IMR-90 (cell line): Measurements from ENCODE around the gene MARCKS. TPM values are rescaled to one million over a fixed set of nuclear protein-coding genes. Genes with fewer than 3 reads are reported as not detected.

Source experiments
- ATAC-seq: fragments of 200-7000 bp; cut with Tn5 transposase; 2 replicates; pipeline ENCODE4 v1.9.1; 2020; ENCODE audit warnings: low read depth, mild to moderate bottlenecking, moderate library complexity
- BruUV-seq: library from RNA; stranded (reverse); fragments of 400-500 nt; replicated peaks from 2 replicates; lab custom pipeline; 2021; lab: Mats Ljungman, UMichigan
- CTCF ChIA-PET: fragments of 300-600 bp; formaldehyde crosslinking; extraction: SDS; loops from one replicate; lab custom pipeline; 2021; ENCODE audit warnings: antibody characterized with exemption; lab: Yijun Ruan, JAX
- POLR2A ChIA-PET: fragments of 300-600 bp; sonication (Branson Sonifier 250); formaldehyde crosslinking; loops from one replicate; lab custom pipeline; 2022; ENCODE audit warnings: antibody characterized with exemption; ENCODE audit not compliant: unreplicated experiment; lab: Charles Lee
- DNase-seq: peaks from one replicate; pipeline ENCODE4 v3.0.0; 2013
- H2AFZ ChIP-seq: replicated peaks from 2 replicates; pipeline ENCODE3; 2013; ENCODE audit warnings: low read length, mild to moderate bottlenecking; ENCODE audit not compliant: poor library complexity
- H2AK5ac ChIP-seq: 2 replicates; pipeline ENCODE4 v1.6.1; 2013; ENCODE audit warnings: low read depth, low read length, inconsistent platforms
- H2AK9ac ChIP-seq: replicated peaks from 2 replicates; pipeline ENCODE3; 2013; ENCODE audit warnings: mild to moderate bottlenecking, low read depth, low read length, moderate library complexity; ENCODE audit not compliant: poor library complexity
- H2BK120ac ChIP-seq: 2 replicates; pipeline ENCODE4 v1.6.1; 2013; ENCODE audit warnings: low read depth, low read length, inconsistent platforms
- H2BK15ac ChIP-seq: 3 replicates; pipeline ENCODE4 v1.6.1; 2013; ENCODE audit warnings: low read depth, low read length, inconsistent platforms
- H2BK20ac ChIP-seq: 2 replicates; pipeline ENCODE4 v1.6.1; 2013; ENCODE audit warnings: low read depth, mild to moderate bottlenecking, inconsistent platforms, low read length, moderate library complexity
- H2BK5ac ChIP-seq: 2 replicates; pipeline ENCODE4 v1.6.1; 2013; ENCODE audit warnings: mild to moderate bottlenecking, low read depth, low read length, inconsistent platforms; ENCODE audit not compliant: poor library complexity, severe bottlenecking
- H3K14ac ChIP-seq: replicated peaks from 2 replicates; pipeline ENCODE4 v1.6.1; 2013; ENCODE audit warnings: low read depth, low read length, inconsistent platforms
- H3K18ac ChIP-seq: 2 replicates; pipeline ENCODE4 v1.6.1; 2013; ENCODE audit warnings: low read depth, low read length, control low read depth
- H3K23ac ChIP-seq: 2 replicates; pipeline ENCODE4 v1.6.1; 2013; ENCODE audit warnings: low read depth, low read length, inconsistent platforms
- H3K27ac ChIP-seq: 2 replicates; pipeline ENCODE4 v1.5.1; 2013; ENCODE audit warnings: mild to moderate bottlenecking, control low read depth, low read length; ENCODE audit not compliant: insufficient read depth
- H3K27me3 ChIP-seq: 2 replicates; pipeline ENCODE4 v1.6.1; 2013; ENCODE audit warnings: low read length; ENCODE audit not compliant: control insufficient read depth, insufficient read depth
- H3K36me3 ChIP-seq: 2 replicates; pipeline ENCODE4 v1.6.1; 2013; ENCODE audit warnings: low read length, mixed read lengths; ENCODE audit not compliant: control insufficient read depth, insufficient read depth
- H3K4ac ChIP-seq: 2 replicates; pipeline ENCODE4 v1.6.1; 2013; ENCODE audit warnings: low read depth, low read length, inconsistent platforms
- H3K4me1 ChIP-seq: 2 replicates; pipeline ENCODE4 v1.6.1; 2013; ENCODE audit warnings: low read length, mixed read lengths; ENCODE audit not compliant: control insufficient read depth, insufficient read depth
- H3K4me2 ChIP-seq: 2 replicates; pipeline ENCODE4 v1.6.1; 2013; ENCODE audit warnings: low read depth, mild to moderate bottlenecking, control low read depth, low read length, moderate library complexity
- H3K4me3 ChIP-seq: 2 replicates; pipeline ENCODE4 v1.5.1; 2013; ENCODE audit warnings: low read depth, mild to moderate bottlenecking, control low read depth, low read length, moderate library complexity; ENCODE audit not compliant: insufficient read depth
- H3K56ac ChIP-seq: 2 replicates; pipeline ENCODE4 v1.6.1; 2013; ENCODE audit warnings: low read length, inconsistent platforms; ENCODE audit not compliant: insufficient read depth; ENCODE audit errors: extremely low read depth
- H3K79me1 ChIP-seq, 2 experiments: 2 replicates each; pipeline ENCODE4 v1.6.1; 2013; ENCODE audit warnings: low read length in 2 of 2, inconsistent platforms in 1 of 2, low read depth in 1 of 2
- H3K9ac ChIP-seq: 2 replicates; pipeline ENCODE4 v1.6.1; 2013; ENCODE audit warnings: low read depth, low read length, control low read depth
- H3K9me1 ChIP-seq: 2 replicates; pipeline ENCODE4 v1.6.1; 2013; ENCODE audit warnings: low read length, inconsistent platforms; ENCODE audit not compliant: insufficient read depth
- H3K9me3 ChIP-seq: 2 replicates; pipeline ENCODE4 v1.6.1; 2013; ENCODE audit warnings: low read length; ENCODE audit not compliant: control insufficient read depth, insufficient read depth
- H4K20me1 ChIP-seq: 2 replicates; pipeline ENCODE4 v1.6.1; 2013; ENCODE audit warnings: low read length, inconsistent platforms; ENCODE audit not compliant: insufficient read depth
- H4K5ac ChIP-seq: 2 replicates; pipeline ENCODE4 v1.6.1; 2013; ENCODE audit warnings: mild to moderate bottlenecking, low read depth, low read length, control low read depth
- H4K8ac ChIP-seq, 2 experiments: 2 replicates each; pipeline ENCODE4 v1.6.1; 2013; ENCODE audit warnings: low read depth in 2 of 2, low read length in 2 of 2, control low read depth in 1 of 2, inconsistent platforms in 1 of 2
- H4K91ac ChIP-seq: 2 replicates; pipeline ENCODE4 v1.6.1; 2013; ENCODE audit warnings: low read depth, low read length, inconsistent platforms; ENCODE audit not compliant: insufficient read depth
- FOS ChIP-seq: fragments of 150-350 bp; IDR thresholded peaks from 2 replicates; pipeline ENCODE4 v1.6.1; 2016; ENCODE audit warnings: low read depth, low read length
- RAD21 ChIP-seq: IDR thresholded peaks from 2 replicates; pipeline ENCODE4 v1.6.1; 2012; ENCODE audit warnings: low read length, improper control_type of control experiment
- WGBS, 2 experiments: methylation state at CpG; one replicate each; pipeline versions ENCODE4 v1.1.5 to v1.1.7; 2013; ENCODE audit warnings: missing lambda C conversion rate in 2 of 2; ENCODE audit not compliant: insufficient read length in 1 of 2; ENCODE audit errors: extremely low coverage in 2 of 2; 5-methylcytosine and 5-hydroxymethylcytosine counted together
- dilution Hi-C: fragments of 300-500 bp; cut with HindIII; formaldehyde crosslinking; loops from one replicate; pipeline ENCODE4 v1.14.3; 2018; ENCODE audit warnings: low sequenced_read_pairs; ENCODE audit not compliant: unreplicated experiment
- in situ Hi-C: fragments of 300-500 bp; cut with MboI; formaldehyde crosslinking; loops from 3 replicates; pipeline ENCODE4 v1.14.3; 2019; ENCODE audit warnings: low sequenced_read_pairs, inconsistent platforms, mixed read lengths
- intact Hi-C: fragments of 100-400 bp; cut with micrococcal nuclease; formaldehyde crosslinking; loops from 2 replicates; pipeline ENCODE4 v1.10.0; 2022
- polyA plus RNA-seq, 3 experiments: library from polyadenylated mRNA; depleted of rRNA; stranded (reverse); fragments of >200 nt; gene quantifications; 2 replicates each; pipeline ENCODE4 v1.2.3, GENCODE V29; 2012; ENCODE audit warnings: low replicate concordance in 1 of 3
- total RNA-seq: library from RNA; depleted of rRNA; stranded (reverse); fragments of >200 nt; gene quantifications from 2 replicates; pipeline ENCODE4 v1.2.3, GENCODE V29; 2012

MARCKS gene
- total and polyA plus RNA-seq, 2 of the 4 experiments (the other 2 are of a cell fraction), result 34.5 to 40.7 TPM

- H3K23ac ChIP-seq, result no peak overlapping the region
- no peak overlapping the region; the same call in 1 of the 2 replicates for H2BK20ac ChIP-seq
- H3K79me1 ChIP-seq, result no peaks in the 10 kb centered on the region
- no peak overlapping the region for H3K56ac ChIP-seq
- H2BK5ac ChIP-seq, result no peak overlapping the region
- H3K27ac ChIP-seq, result no peak overlapping the region
- ChIA-PET POLR2A (no interaction called here), CTCF (interaction anchor here (1.7 kb wide), 1 partner anchor 9 kb away, joined by 4 read pairs; no protein-coding TSS in a partner anchor)
- no CpG with 5 or more reads among the region's 6 CpGs for WGBS, 2 experiments
- H2AK5ac ChIP-seq, result no peak overlapping the region
- H3K18ac ChIP-seq, result no peak overlapping the region
- no peaks in the 10 kb centered on the region for H3K9me3 ChIP-seq
- no peak overlapping the region for H2BK15ac ChIP-seq
- peaks cover 5% of the 10 kb centered on the region for H3K4me1 ChIP-seq
- H4K5ac ChIP-seq, result no peak overlapping the region
- no peak overlapping the region for H3K4me3 ChIP-seq
- no peak overlapping the region for H4K8ac ChIP-seq
- no peak overlapping the region for H2AK9ac ChIP-seq
- no peak overlapping the region for H2BK120ac ChIP-seq
- H4K91ac ChIP-seq, result no peak overlapping the region
- in situ Hi-C loops, result loop anchor here (10.0 to 25.0 kb wide), 3 partner anchors 1132 to 1720 kb away; no protein-coding TSS in a partner anchor
- no peaks in the 10 kb centered on the region for H4K20me1 ChIP-seq
- no peak overlapping the region for H3K4ac ChIP-seq
- BruUV-seq, result no TSS peak
- H3K4me2 ChIP-seq, result no peak overlapping the region
- dilution Hi-C loops, result no loop called here
- peak overlapping the region; percentile 59; the same call in 1 of the 2 replicates for H3K14ac ChIP-seq
- DNase-seq, result no peak
- intact Hi-C loops, result no loop called here
- TF ChIP-seq RAD21 (0 out of 2 replicates have a peak, but pooled peaks have one; percentile 6), FOS (no peak)
- H3K9me1 ChIP-seq, result peaks cover 4% of the 10 kb centered on the region; the same call in 1 of the 2 replicates
- H2AFZ ChIP-seq, result no peak overlapping the region
- H3K27me3 ChIP-seq, result no peaks in the 10 kb centered on the region
- ATAC-seq, result no peak
- H3K36me3 ChIP-seq, result no peaks in the 10 kb centered on the region
- H3K9ac ChIP-seq, result no peak overlapping the region
Measured at GRCh38 chr6:113907102-113907815, 50.1 kb downstream of the MARCKS start.
